ENCODE results near the gene RNF217. TPM values are rescaled to one million over a fixed set of nuclear protein-coding genes. Genes with fewer than 3 reads are reported as not detected.

Gene RNF217
- total RNA-seq, 6 experiments from 2014 or later: 10.9 to 19.4 (median 14.7) TPM

- Mint-ChIP-seq H3K4me1 (ENCODE audit: low read depth) (peaks cover 86% of the 10 kb centered on the region), H3K4me3 (no peak overlapping the region), H3K27ac (peak overlapping the region; percentile 95), H3K9me3 (no peaks in the 10 kb centered on the region), H3K27me3 (ENCODE audit: insufficient read depth) (peaks cover 4% of the 10 kb centered on the region; the same call in 1 of the 2 replicates), H3K36me3 (ENCODE audit: low read depth) (no peaks in the 10 kb centered on the region)
- no peak for TF ChIP-seq CTCF (IDR thresholded peaks at IDR 0.05)
- DNase-seq: no peak
Observed at GRCh38 chr6:125101128-125101527, 138.9 kb downstream of the RNF217 start.

GRCh38 chr6:125101631-125102030, 139.4 kb downstream of the RNF217 start:
- no peak for TF ChIP-seq CTCF (IDR thresholded peaks at IDR 0.05)
- Mint-ChIP-seq H3K4me3 (no peak overlapping the region), H3K9me3 (no peaks in the 10 kb centered on the region), H3K27ac (peak overlapping the region; percentile 95), H3K27me3 (ENCODE audit: insufficient read depth) (peaks cover 4% of the 10 kb centered on the region; the same call in 1 of the 2 replicates), H3K4me1 (ENCODE audit: low read depth) (peaks cover 82% of the 10 kb centered on the region), H3K36me3 (ENCODE audit: low read depth) (no peaks in the 10 kb centered on the region)
- DNase-seq: no peak

- peak overlapping the region; percentile 6; the same call in 1 of the 2 replicates for H3K4me3 Mint-ChIP-seq
- no peak for TF ChIP-seq CTCF (IDR thresholded peaks at IDR 0.05)
- no peak for DNase-seq
- H3K27me3 Mint-ChIP-seq (ENCODE audit: insufficient read depth): peaks cover 4% of the 10 kb centered on the region; the same call in 1 of the 2 replicates
- peaks cover 85% of the 10 kb centered on the region for H3K4me1 Mint-ChIP-seq (ENCODE audit: low read depth)
- H3K9me3 Mint-ChIP-seq: no peaks in the 10 kb centered on the region
- H3K27ac Mint-ChIP-seq: peak overlapping the region; percentile 95
- H3K36me3 Mint-ChIP-seq (ENCODE audit: low read depth): no peaks in the 10 kb centered on the region
Observed at GRCh38 chr6:125102411-125102810, 140.2 kb downstream of the RNF217 start.

- H3K4me3 Mint-ChIP-seq: peak overlapping the region; percentile 40
- peak; percentile 84 for DNase-seq
- H3K36me3 Mint-ChIP-seq (ENCODE audit: low read depth): no peaks in the 10 kb centered on the region
- TF ChIP-seq CTCF (IDR thresholded peaks at IDR 0.05): no peak
- no peaks in the 10 kb centered on the region for H3K9me3 Mint-ChIP-seq
- peaks cover 4% of the 10 kb centered on the region; the same call in 1 of the 2 replicates for H3K27me3 Mint-ChIP-seq (ENCODE audit: insufficient read depth)
- peak overlapping the region; percentile 95 for H3K27ac Mint-ChIP-seq
- peaks cover 85% of the 10 kb centered on the region for H3K4me1 Mint-ChIP-seq (ENCODE audit: low read depth)
Observed at GRCh38 chr6:125102891-125103290, 140.7 kb downstream of the RNF217 start.

- H3K9me3 Mint-ChIP-seq: peaks cover 15% of the 10 kb centered on the region
- H3K36me3 Mint-ChIP-seq (ENCODE audit: low read depth): peaks cover 11% of the 10 kb centered on the region
- H3K27me3 Mint-ChIP-seq (ENCODE audit: insufficient read depth): peaks cover 4% of the 10 kb centered on the region; the same call in 1 of the 2 replicates
- peak overlapping the region; percentile 55 for H3K4me3 Mint-ChIP-seq
- peaks cover 78% of the 10 kb centered on the region for H3K4me1 Mint-ChIP-seq (ENCODE audit: low read depth)
- no peak for TF ChIP-seq CTCF (IDR thresholded peaks at IDR 0.05)
- DNase-seq: peak; percentile 54
- H3K27ac Mint-ChIP-seq: peak overlapping the region; percentile 90
Observed at GRCh38 chr6:125104425-125104824, 142.2 kb downstream of the RNF217 start.
